HL-60 (cell line): Measurements from ENCODE around the gene SLC17A2.

Experiments
- GABPA ChIP-seq: IDR thresholded peaks from 2 replicates; pipeline ENCODE4 v1.6.1; 2012; ENCODE audit warnings: low read depth
- TF ChIP-seq, protein P1 (sequence below): IDR thresholded peaks from one replicate; pipeline ENCODE4 v1.5.1; 2011; ENCODE audit warnings: low read length, control low read depth, inconsistent platforms; ENCODE audit not compliant: insufficient read depth
- TF ChIP-seq, protein P2 (sequence below): IDR thresholded peaks from 2 replicates; pipeline ENCODE4 v1.6.1; 2012; ENCODE audit warnings: low read depth; ENCODE audit not compliant: insufficient replicate concordance

- TF ChIP-seq, protein P1, sequence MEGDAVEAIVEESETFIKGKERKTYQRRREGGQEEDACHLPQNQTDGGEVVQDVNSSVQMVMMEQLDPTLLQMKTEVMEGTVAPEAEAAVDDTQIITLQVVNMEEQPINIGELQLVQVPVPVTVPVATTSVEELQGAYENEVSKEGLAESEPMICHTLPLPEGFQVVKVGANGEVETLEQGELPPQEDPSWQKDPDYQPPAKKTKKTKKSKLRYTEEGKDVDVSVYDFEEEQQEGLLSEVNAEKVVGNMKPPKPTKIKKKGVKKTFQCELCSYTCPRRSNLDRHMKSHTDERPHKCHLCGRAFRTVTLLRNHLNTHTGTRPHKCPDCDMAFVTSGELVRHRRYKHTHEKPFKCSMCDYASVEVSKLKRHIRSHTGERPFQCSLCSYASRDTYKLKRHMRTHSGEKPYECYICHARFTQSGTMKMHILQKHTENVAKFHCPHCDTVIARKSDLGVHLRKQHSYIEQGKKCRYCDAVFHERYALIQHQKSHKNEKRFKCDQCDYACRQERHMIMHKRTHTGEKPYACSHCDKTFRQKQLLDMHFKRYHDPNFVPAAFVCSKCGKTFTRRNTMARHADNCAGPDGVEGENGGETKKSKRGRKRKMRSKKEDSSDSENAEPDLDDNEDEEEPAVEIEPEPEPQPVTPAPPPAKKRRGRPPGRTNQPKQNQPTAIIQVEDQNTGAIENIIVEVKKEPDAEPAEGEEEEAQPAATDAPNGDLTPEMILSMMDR, result no peak
- TF ChIP-seq, protein P2, sequence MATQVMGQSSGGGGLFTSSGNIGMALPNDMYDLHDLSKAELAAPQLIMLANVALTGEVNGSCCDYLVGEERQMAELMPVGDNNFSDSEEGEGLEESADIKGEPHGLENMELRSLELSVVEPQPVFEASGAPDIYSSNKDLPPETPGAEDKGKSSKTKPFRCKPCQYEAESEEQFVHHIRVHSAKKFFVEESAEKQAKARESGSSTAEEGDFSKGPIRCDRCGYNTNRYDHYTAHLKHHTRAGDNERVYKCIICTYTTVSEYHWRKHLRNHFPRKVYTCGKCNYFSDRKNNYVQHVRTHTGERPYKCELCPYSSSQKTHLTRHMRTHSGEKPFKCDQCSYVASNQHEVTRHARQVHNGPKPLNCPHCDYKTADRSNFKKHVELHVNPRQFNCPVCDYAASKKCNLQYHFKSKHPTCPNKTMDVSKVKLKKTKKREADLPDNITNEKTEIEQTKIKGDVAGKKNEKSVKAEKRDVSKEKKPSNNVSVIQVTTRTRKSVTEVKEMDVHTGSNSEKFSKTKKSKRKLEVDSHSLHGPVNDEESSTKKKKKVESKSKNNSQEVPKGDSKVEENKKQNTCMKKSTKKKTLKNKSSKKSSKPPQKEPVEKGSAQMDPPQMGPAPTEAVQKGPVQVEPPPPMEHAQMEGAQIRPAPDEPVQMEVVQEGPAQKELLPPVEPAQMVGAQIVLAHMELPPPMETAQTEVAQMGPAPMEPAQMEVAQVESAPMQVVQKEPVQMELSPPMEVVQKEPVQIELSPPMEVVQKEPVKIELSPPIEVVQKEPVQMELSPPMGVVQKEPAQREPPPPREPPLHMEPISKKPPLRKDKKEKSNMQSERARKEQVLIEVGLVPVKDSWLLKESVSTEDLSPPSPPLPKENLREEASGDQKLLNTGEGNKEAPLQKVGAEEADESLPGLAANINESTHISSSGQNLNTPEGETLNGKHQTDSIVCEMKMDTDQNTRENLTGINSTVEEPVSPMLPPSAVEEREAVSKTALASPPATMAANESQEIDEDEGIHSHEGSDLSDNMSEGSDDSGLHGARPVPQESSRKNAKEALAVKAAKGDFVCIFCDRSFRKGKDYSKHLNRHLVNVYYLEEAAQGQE, result no peak
- no peak for TF ChIP-seq GABPA
Measured at GRCh38 chr6:25953733-25954132, 23.2 kb upstream of the SLC17A2 start.
